HEK293 (cell line): Measurements from ENCODE around the gene PDGFD.

ENCODE experiments used
- CTCF ChIP-seq: fragments of 450-650 bp; formaldehyde crosslinking; IDR thresholded peaks from 2 replicates; pipeline ENCODE4 v1.5.1; 2016; ENCODE audit warnings: missing biosample characterization, missing genetic modification characterization
- KLF1 ChIP-seq: fragments of 450-650 bp; formaldehyde crosslinking; IDR thresholded peaks from 2 replicates; pipeline ENCODE4 v1.5.1; 2016; ENCODE audit warnings: missing biosample characterization, missing genetic modification characterization
- PBX3 ChIP-seq: sonication (generic); formaldehyde crosslinking; IDR thresholded peaks from 2 replicates; pipeline ENCODE4 v1.8.1; 2022; ENCODE audit warnings: mild to moderate bottlenecking, moderate library complexity, missing genetic modification reagents
- ZBTB11 ChIP-seq: fragments of 450-650 bp; formaldehyde crosslinking; conservative IDR thresholded peaks from 2 replicates; pipeline ENCODE4 v1.5.1; 2016; ENCODE audit warnings: low read depth, missing biosample characterization, missing genetic modification characterization
- ZBTB49 ChIP-seq: fragments of 450-650 bp; formaldehyde crosslinking; IDR thresholded peaks from 2 replicates; pipeline ENCODE4 v1.5.1; 2016; ENCODE audit warnings: missing biosample characterization, missing genetic modification characterization, low read depth
- ZNF274 ChIP-seq, 2 experiments: fragments of 200-500 bp in 1 of 2; fragments of 450-650 bp in 1 of 2; sonication (Bioruptor generic) in 1 of 2; formaldehyde crosslinking in 1 of 2; IDR thresholded peaks; 2 replicates each; pipeline versions ENCODE4 v1.5.1 to v1.6.1; 2014 to 2016; ENCODE audit warnings: borderline replicate concordance in 1 of 2, inconsistent platforms in 1 of 2, low read length in 1 of 2, missing biosample characterization in 1 of 2, missing genetic modification characterization in 1 of 2
- ZNF843 ChIP-seq: fragments of 450-650 bp; formaldehyde crosslinking; IDR thresholded peaks from 2 replicates; pipeline ENCODE4 v1.5.1; 2016; ENCODE audit warnings: missing biosample characterization, missing genetic modification characterization

GRCh38 chr11:104067534-104067933 is 96.4 kb downstream of the PDGFD start:
- no peak for TF ChIP-seq ZBTB11 (tag by site-specific recombination)
- TF ChIP-seq CTCF (tag by site-specific recombination), result no peak
- TF ChIP-seq ZNF274 (IDR thresholded peaks at IDR 0.05; ENCODE audit: low read length), result no peak
- TF ChIP-seq ZNF274 (tag by site-specific recombination; IDR thresholded peaks at IDR 0.05; ENCODE audit: borderline replicate concordance), result no peak
- no peak for TF ChIP-seq ZBTB49 (tag by site-specific recombination)
- no peak for TF ChIP-seq ZNF843 (tag by site-specific recombination)
- no peak for TF ChIP-seq PBX3 (CRISPR knock-in tag)
- TF ChIP-seq KLF1 (tag by site-specific recombination), result no peak
